Transverse colon (tissue), 4 donors: Measurements from ENCODE around the gene ABCG8. TPM values are rescaled to one million over a fixed set of nuclear protein-coding genes. Genes with fewer than 3 reads are reported as not detected.

ENCODE experiments used
- DNase-seq: peaks from one replicate; pipeline ENCODE4 v3.0.0-alpha.2; 2019
- H3K27ac ChIP-seq, 4 donors: fragments of 200-600 bp; sonication (generic); 2 replicates each; pipeline ENCODE4 v1.5.1; 2016 to 2018; ENCODE audit warnings: inconsistent platforms in 4 of 4
- H3K27me3 ChIP-seq: fragments of 200-600 bp; sonication (generic); 2 replicates; pipeline ENCODE4 v1.5.1; 2017; ENCODE audit warnings: inconsistent platforms
- H3K36me3 ChIP-seq, 4 donors: fragments of 200-600 bp; sonication (generic); 2 replicates each; pipeline ENCODE4 v1.5.1; 2017 to 2019; ENCODE audit warnings: inconsistent platforms in 4 of 4
- H3K4me1 ChIP-seq, 4 donors: fragments of 200-600 bp; sonication (generic); 2 replicates each; pipeline ENCODE4 v1.5.1; 2017 to 2020; ENCODE audit warnings: inconsistent platforms in 4 of 4
- H3K4me3 ChIP-seq, 4 donors: fragments of 200-600 bp; sonication (generic); 1 replicate in 1 of 4; 2 replicates in 3 of 4; pipeline versions ENCODE4 v1.5.1 to v1.6.1; 2017 to 2019; ENCODE audit warnings: inconsistent platforms in 4 of 4
- H3K9me3 ChIP-seq, 2 donors: fragments of 200-600 bp; sonication (generic); 2 replicates each; pipeline ENCODE4 v1.5.1; 2017 to 2019; ENCODE audit warnings: inconsistent platforms in 2 of 2
- CTCF ChIP-seq, 5 experiments: fragments of 200-600 bp in 3 of 5; fragments of 450-650 bp in 2 of 5; sonication (generic) in 3 of 5; IDR thresholded peaks; 1 replicate in 2 of 5; 2 replicates in 3 of 5; pipeline ENCODE4 v1.5.1; 2016 to 2017; ENCODE audit warnings: antibody characterized with exemption in 5 of 5, inconsistent platforms in 3 of 5, mild to moderate bottlenecking in 2 of 5, moderate library complexity in 1 of 5
- EP300 ChIP-seq: sonication (generic); formaldehyde crosslinking; IDR thresholded peaks from one replicate; pipeline ENCODE4 v1.6.1; 2017; ENCODE audit warnings: antibody characterized with exemption, low read depth
- POLR2A ChIP-seq: fragments of 450-650 bp; IDR thresholded peaks from one replicate; pipeline ENCODE4 v1.6.1; 2016; ENCODE audit warnings: antibody characterized with exemption, mild to moderate bottlenecking, moderate library complexity
- POLR2AphosphoS5 ChIP-seq, 3 donors: sonication (generic); formaldehyde crosslinking; IDR thresholded peaks; one replicate each; pipeline ENCODE4 v1.6.1; 2016; ENCODE audit warnings: antibody characterized with exemption in 3 of 3
- WGBS, 2 donors: methylation state at CpG; one replicate each; pipeline ENCODE4 v1.1.5; 2018; ENCODE audit warnings: low coverage in 1 of 2; 5-methylcytosine and 5-hydroxymethylcytosine counted together
- in situ Hi-C, 4 donors: fragments of 200-750 bp; cut with MboI; loops; one replicate each; pipeline versions ENCODE4 v1.15.0 to v1.15.1; 2017; ENCODE audit warnings: low sequenced_read_pairs in 3 of 4, low pct_ligation_motif_present in 1 of 4, low pct_unique_long_range_greater_than_20kb in 1 of 4
- intact Hi-C: fragments of 100-400 bp; cut with DNase I; formaldehyde crosslinking; loops from one replicate; pipeline ENCODE4 v1.15.1; 2023; ENCODE audit warnings: low total_unique reads
- total RNA-seq, 4 donors: library from RNA; depleted of rRNA; stranded (reverse); fragments of >200 nt; gene quantifications; one replicate each; pipeline ENCODE4 v1.1.0, GENCODE V29; 2016

ABCG8 gene
- total RNA-seq, 4 donors from 2014 or later: 0.41 TPM; not detected in 3

GRCh38 chr2:43887176-43887575, 48.4 kb downstream of the ABCG8 start:
- in situ Hi-C loops: loop anchor here in 3 of 4 donors (25.0 kb wide), 1 partner anchor 275 kb away; no protein-coding TSS in a partner anchor

GRCh38 chr2:43889416-43889815, 50.6 kb downstream of the ABCG8 start:
- H3K9me3 ChIP-seq: no peaks in the 10 kb centered on the region
- TF ChIP-seq CTCF (IDR thresholded peaks at IDR 0.05) (no peak), POLR2A (no peak)
- in situ Hi-C loops: loop anchor here in 3 of 4 donors (25.0 kb wide), 1 partner anchor 277 kb away; no protein-coding TSS in a partner anchor
- H3K27ac ChIP-seq: no peak overlapping the region
- no peak overlapping the region for H3K4me3 ChIP-seq
- no peaks in the 10 kb centered on the region for H3K4me1 ChIP-seq
- no peak for DNase-seq
- 94 to 100% methylated on average over 4 of the region's 4 CpGs for WGBS, 2 donors
- intact Hi-C loops: no loop called here
- no peaks in the 10 kb centered on the region for H3K27me3 ChIP-seq
- H3K36me3 ChIP-seq: peaks cover 0 to 60% (median 31%) of the 10 kb centered on the region in 4 donors

More at GRCh38 chr2:43887176-43887575, 48.4 kb downstream of the ABCG8 start:
- DNase-seq: no peak
- no peak overlapping the region for H3K27ac ChIP-seq
- WGBS, 2 donors: 92 to 93% methylated on average over 5 to 7 of the region's 7 CpGs
- H3K4me3 ChIP-seq: no peak overlapping the region
- H3K27me3 ChIP-seq: no peaks in the 10 kb centered on the region
- no peak for TF ChIP-seq CTCF (IDR thresholded peaks at IDR 0.05)
- no peak for TF ChIP-seq EP300
- no peak for TF ChIP-seq POLR2A
- TF ChIP-seq POLR2AphosphoS5 (IDR thresholded peaks at IDR 0.05): no peak
- intact Hi-C loops: no loop called here
- peaks cover 0 to 39% (median 19%) of the 10 kb centered on the region in 4 donors for H3K36me3 ChIP-seq
- H3K4me1 ChIP-seq: no peaks in the 10 kb centered on the region
- no peaks in the 10 kb centered on the region for H3K9me3 ChIP-seq

- no peaks in the 10 kb centered on the region for H3K4me1 ChIP-seq
- no peaks in the 10 kb centered on the region for H3K9me3 ChIP-seq
- TF ChIP-seq CTCF (IDR thresholded peaks at IDR 0.05): no peak
- no peak for TF ChIP-seq POLR2A
- no peak for TF ChIP-seq POLR2AphosphoS5 (IDR thresholded peaks at IDR 0.05)
- TF ChIP-seq EP300: no peak
- H3K27ac ChIP-seq: no peak overlapping the region
- peaks cover 0 to 67% (median 32%) of the 10 kb centered on the region in 4 donors for H3K36me3 ChIP-seq
- in situ Hi-C loops (loop anchor here in 3 of 4 donors (25.0 kb wide), 1 partner anchor 279 kb away; no protein-coding TSS in a partner anchor), intact Hi-C loops (no loop called here)
- WGBS, 2 donors: 60 to 89% methylated on average over 1 to 4 of the region's 4 CpGs
- DNase-seq: no peak
- H3K4me3 ChIP-seq: no peak overlapping the region
- no peaks in the 10 kb centered on the region for H3K27me3 ChIP-seq
These were observed 52.1 kb downstream of the ABCG8 start for GRCh38 chr2:43890855-43891254.

GRCh38 chr2:43894743-43895142, 56.0 kb downstream of the ABCG8 start:
- in situ Hi-C loops (loop anchor here in 3 of 4 donors (25.0 kb wide), 1 partner anchor 282 kb away; no protein-coding TSS in a partner anchor), intact Hi-C loops (no loop called here)
- peaks cover 0 to 56% (median 24%) of the 10 kb centered on the region in 4 donors for H3K36me3 ChIP-seq
- H3K27ac ChIP-seq: no peak overlapping the region
- H3K9me3 ChIP-seq: no peaks in the 10 kb centered on the region
- H3K27me3 ChIP-seq: no peaks in the 10 kb centered on the region
- no peak for DNase-seq
- no peak for TF ChIP-seq POLR2A
- no peak for TF ChIP-seq POLR2AphosphoS5 (IDR thresholded peaks at IDR 0.05)
- no peak for TF ChIP-seq CTCF (IDR thresholded peaks at IDR 0.05)
- TF ChIP-seq EP300: no peak
- WGBS, 2 donors: 98 to 100% methylated on average over 2 of the region's 2 CpGs
- H3K4me3 ChIP-seq: no peak overlapping the region
- no peaks in the 10 kb centered on the region for H3K4me1 ChIP-seq
